PC-3 (cell line): ENCODE measurements around the gene NFKB2. TPM values are rescaled to one million over a fixed set of nuclear protein-coding genes. Genes with fewer than 3 reads are reported as not detected.

Source experiments
- ATAC-seq: fragments of 200-7000 bp; cut with Tn5 transposase; 2 replicates; pipeline ENCODE4 v1.9.1; 2020; ENCODE audit warnings: mild to moderate bottlenecking, moderate library complexity
- BruUV-seq: library from RNA; stranded (reverse); fragments of 400-500 nt; replicated peaks from 2 replicates; lab custom pipeline; 2021; lab: Mats Ljungman, UMichigan
- CTCF ChIA-PET: fragments of 300-600 bp; sonication (Branson Sonifier 250); formaldehyde crosslinking; loops from one replicate; lab custom pipeline; 2022; ENCODE audit warnings: antibody characterized with exemption; lab: Charles Lee
- POLR2A ChIA-PET: fragments of 300-600 bp; sonication (Branson Sonifier 250); formaldehyde crosslinking; loops from one replicate; lab custom pipeline; 2022; ENCODE audit warnings: antibody characterized with exemption; ENCODE audit not compliant: unreplicated experiment; lab: Charles Lee
- DNase-seq: peaks from one replicate; pipeline ENCODE4 v3.0.0-alpha.2; 2015
- H2AFZ ChIP-seq: fragments of 300-600 bp; sonication (generic); 2 replicates; pipeline ENCODE4 v1.6.0; 2016; ENCODE audit warnings: antibody characterized with exemption, low read length
- H3F3A ChIP-seq: fragments of 300-600 bp; sonication (generic); one replicate; pipeline ENCODE4 v1.6.0; 2017; ENCODE audit warnings: antibody characterized with exemption, low read length, control low read depth, mild to moderate bottlenecking; ENCODE audit not compliant: unreplicated experiment
- H3K27ac ChIP-seq: fragments of 300-600 bp; sonication (generic); 2 replicates; pipeline ENCODE4 v1.5.1; 2016; ENCODE audit warnings: mild to moderate bottlenecking, low read length
- H3K27me3 ChIP-seq: fragments of 300-600 bp; sonication (generic); 2 replicates; pipeline ENCODE4 v1.6.1; 2016; ENCODE audit warnings: low read length, mixed read lengths
- H3K36me3 ChIP-seq: fragments of 300-600 bp; sonication (generic); 2 replicates; pipeline ENCODE4 v1.6.1; 2016; ENCODE audit warnings: low read depth, mixed run types, low read length, mixed read lengths
- H3K4me1 ChIP-seq: fragments of 300-600 bp; sonication (generic); 2 replicates; pipeline ENCODE4 v1.5.1; 2016; ENCODE audit warnings: low read length; ENCODE audit not compliant: insufficient read depth
- H3K4me2 ChIP-seq: fragments of 300-600 bp; sonication (generic); 2 replicates; pipeline ENCODE4 v1.6.0; 2016; ENCODE audit warnings: low read length
- H3K4me3 ChIP-seq: fragments of 300-600 bp; sonication (generic); 2 replicates; pipeline ENCODE4 v1.5.1; 2016; ENCODE audit warnings: mild to moderate bottlenecking, low read length, mixed read lengths
- H3K79me2 ChIP-seq: fragments of 300-600 bp; sonication (generic); 2 replicates; pipeline ENCODE4 v1.6.1; 2017; ENCODE audit warnings: low read length, mixed read lengths
- H3K9ac ChIP-seq: fragments of 300-600 bp; sonication (generic); 2 replicates; pipeline ENCODE4 v1.6.0; 2016; ENCODE audit warnings: mild to moderate bottlenecking, low read length
- H3K9me2 ChIP-seq: fragments of 300-600 bp; sonication (generic); replicated peaks from 2 replicates; pipeline ENCODE4 v1.6.1; 2016; ENCODE audit warnings: mixed run types, low read length, mixed read lengths
- H3K9me3 ChIP-seq: fragments of 300-600 bp; sonication (generic); 2 replicates; pipeline ENCODE4 v1.6.1; 2016; ENCODE audit warnings: low read length, mixed read lengths
- H4K20me1 ChIP-seq: fragments of 300-600 bp; sonication (generic); 2 replicates; pipeline ENCODE4 v1.6.1; 2016; ENCODE audit warnings: low read length, mixed read lengths
- EZH2 ChIP-seq: fragments of 300-600 bp; sonication (generic); IDR thresholded peaks from one replicate; pipeline ENCODE4 v1.6.1; 2017; ENCODE audit warnings: antibody characterized with exemption, mild to moderate bottlenecking, low read length; ENCODE audit not compliant: unreplicated experiment
- EZH2phosphoT487 ChIP-seq: fragments of 300-600 bp; sonication (generic); IDR thresholded peaks from 2 replicates; pipeline ENCODE4 v1.6.1; 2018; ENCODE audit warnings: mild to moderate bottlenecking, antibody characterized with exemption, low read length, borderline replicate concordance
- intact Hi-C: fragments of 100-400 bp; cut with micrococcal nuclease; formaldehyde crosslinking; loops from 2 replicates; pipeline ENCODE4 v1.9.0; 2023
- total RNA-seq: library from RNA; depleted of rRNA; stranded (reverse); fragments of >200 nt; gene quantifications from 2 replicates; pipeline ENCODE4 v1.2.3, GENCODE V29; 2014
- TF ChIP-seq, protein P1 (sequence below): fragments of 300-600 bp; sonication (generic); conservative IDR thresholded peaks from 2 replicates; pipeline ENCODE4 v1.5.1; 2017; ENCODE audit warnings: antibody characterized with exemption, low read depth, mild to moderate bottlenecking, low read length

Gene NFKB2
- total RNA-seq, 1 experiment from 2014 or later: 45.0 TPM

DNA sequence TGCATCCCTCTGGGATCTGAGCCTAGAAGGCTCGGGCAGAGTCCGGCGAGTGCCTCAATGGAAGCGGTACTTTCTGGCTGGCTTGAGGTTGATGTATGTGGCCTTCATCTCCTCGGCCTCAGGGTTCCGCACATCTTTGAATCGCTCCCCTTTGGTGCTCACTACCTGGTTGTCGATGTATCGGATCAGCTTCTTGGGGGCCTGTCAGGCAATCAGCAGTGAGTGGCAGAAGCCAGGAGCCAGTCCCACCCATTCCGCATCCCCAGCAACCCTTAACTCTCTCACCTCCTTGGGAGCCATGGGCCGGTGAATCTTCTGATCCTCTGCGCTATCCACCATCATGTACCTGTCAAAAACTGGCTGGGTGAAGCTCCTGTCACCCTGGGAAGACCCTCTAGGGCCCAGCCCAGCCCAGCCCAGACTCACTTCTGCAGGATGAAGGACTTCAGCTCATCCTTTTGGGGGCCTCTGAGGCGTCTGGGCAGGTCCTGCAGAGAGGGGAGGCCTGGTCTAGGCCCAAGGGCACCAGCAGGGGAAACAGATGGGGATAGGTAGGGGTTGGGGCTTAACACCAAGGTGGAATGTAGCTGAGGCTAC, 28.0 kb downstream of the NFKB2 start:
- peaks cover 20% of the 10 kb centered on the region for H3K4me1 ChIP-seq
- no peak overlapping the region for H3K27ac ChIP-seq
- intact Hi-C loops: no loop called here
- no peaks in the 10 kb centered on the region for H3K9me3 ChIP-seq
- 0 out of 2 replicates have a peak, but pooled peaks cover 4% of the 10 kb centered on the region for H3K36me3 ChIP-seq
- H3F3A ChIP-seq: no peaks in the 10 kb centered on the region
- POLR2A ChIA-PET: no interaction called here
- no peaks in the 10 kb centered on the region for H4K20me1 ChIP-seq
- H3K79me2 ChIP-seq: peaks cover 11% of the 10 kb centered on the region; the same call in 1 of the 2 replicates
- H3K4me3 ChIP-seq: no peak overlapping the region
- no peaks in the 10 kb centered on the region for H3K27me3 ChIP-seq
- no peak overlapping the region for H2AFZ ChIP-seq
- H3K4me2 ChIP-seq: peak overlapping the region; percentile 92; the same call in 1 of the 2 replicates
- TF ChIP-seq, protein P1, sequence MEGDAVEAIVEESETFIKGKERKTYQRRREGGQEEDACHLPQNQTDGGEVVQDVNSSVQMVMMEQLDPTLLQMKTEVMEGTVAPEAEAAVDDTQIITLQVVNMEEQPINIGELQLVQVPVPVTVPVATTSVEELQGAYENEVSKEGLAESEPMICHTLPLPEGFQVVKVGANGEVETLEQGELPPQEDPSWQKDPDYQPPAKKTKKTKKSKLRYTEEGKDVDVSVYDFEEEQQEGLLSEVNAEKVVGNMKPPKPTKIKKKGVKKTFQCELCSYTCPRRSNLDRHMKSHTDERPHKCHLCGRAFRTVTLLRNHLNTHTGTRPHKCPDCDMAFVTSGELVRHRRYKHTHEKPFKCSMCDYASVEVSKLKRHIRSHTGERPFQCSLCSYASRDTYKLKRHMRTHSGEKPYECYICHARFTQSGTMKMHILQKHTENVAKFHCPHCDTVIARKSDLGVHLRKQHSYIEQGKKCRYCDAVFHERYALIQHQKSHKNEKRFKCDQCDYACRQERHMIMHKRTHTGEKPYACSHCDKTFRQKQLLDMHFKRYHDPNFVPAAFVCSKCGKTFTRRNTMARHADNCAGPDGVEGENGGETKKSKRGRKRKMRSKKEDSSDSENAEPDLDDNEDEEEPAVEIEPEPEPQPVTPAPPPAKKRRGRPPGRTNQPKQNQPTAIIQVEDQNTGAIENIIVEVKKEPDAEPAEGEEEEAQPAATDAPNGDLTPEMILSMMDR: no peak
- TF ChIP-seq EZH2phosphoT487: no peak
- no peak for TF ChIP-seq EZH2
- DNase-seq (no peak), ATAC-seq (no peak)
- H3K9me2 ChIP-seq: no peaks in the 10 kb centered on the region
- no peak overlapping the region for H3K9ac ChIP-seq
- CTCF ChIA-PET: interaction anchor here (0.6 kb wide), 1 partner anchor 1028 kb away, joined by 4 read pairs; no protein-coding TSS in a partner anchor
- TSS peak; percentile 11 for BruUV-seq

DNA sequence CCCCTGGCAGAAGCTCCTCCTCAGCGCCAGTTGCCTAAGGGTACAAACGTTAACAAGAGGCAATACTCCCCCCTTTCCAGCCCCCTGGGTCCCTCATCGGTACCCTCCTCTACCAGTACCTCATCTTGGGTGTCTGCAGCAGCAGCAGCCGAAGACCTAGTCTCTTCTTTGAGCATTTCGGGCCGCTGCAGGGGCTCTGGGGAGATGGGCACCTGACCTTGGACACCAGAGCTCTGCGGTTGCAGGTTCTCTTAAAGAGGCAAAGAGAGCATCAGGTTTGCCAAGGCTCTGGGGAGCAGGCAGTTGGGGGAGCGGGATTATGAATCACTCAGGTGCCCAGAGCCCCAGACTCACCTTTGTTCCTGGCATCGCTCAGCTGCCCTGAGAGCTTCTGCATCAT, 28.6 kb downstream of the NFKB2 start:
- H4K20me1 ChIP-seq: no peaks in the 10 kb centered on the region
- no peaks in the 10 kb centered on the region for H3K27me3 ChIP-seq
- POLR2A ChIA-PET: no interaction called here
- intact Hi-C loops: no loop called here
- H3K36me3 ChIP-seq: 0 out of 2 replicates have a peak, but pooled peaks cover 4% of the 10 kb centered on the region
- H3K4me2 ChIP-seq: no peak overlapping the region
- peaks cover 20% of the 10 kb centered on the region for H3K4me1 ChIP-seq
- no peaks in the 10 kb centered on the region for H3K9me2 ChIP-seq
- no TSS peak for BruUV-seq
- ATAC-seq (no peak), DNase-seq (no peak)
- H3K79me2 ChIP-seq: peaks cover 11% of the 10 kb centered on the region; the same call in 1 of the 2 replicates
- H3K9ac ChIP-seq: no peak overlapping the region
- TF ChIP-seq, protein P1: no peak
- no peak for TF ChIP-seq EZH2phosphoT487
- TF ChIP-seq EZH2: no peak
- H3K4me3 ChIP-seq: no peak overlapping the region
- no peak overlapping the region for H3K27ac ChIP-seq
- no peaks in the 10 kb centered on the region for H3F3A ChIP-seq
- CTCF ChIA-PET: no interaction called here
- H2AFZ ChIP-seq: no peak overlapping the region
- no peaks in the 10 kb centered on the region for H3K9me3 ChIP-seq

DNA sequence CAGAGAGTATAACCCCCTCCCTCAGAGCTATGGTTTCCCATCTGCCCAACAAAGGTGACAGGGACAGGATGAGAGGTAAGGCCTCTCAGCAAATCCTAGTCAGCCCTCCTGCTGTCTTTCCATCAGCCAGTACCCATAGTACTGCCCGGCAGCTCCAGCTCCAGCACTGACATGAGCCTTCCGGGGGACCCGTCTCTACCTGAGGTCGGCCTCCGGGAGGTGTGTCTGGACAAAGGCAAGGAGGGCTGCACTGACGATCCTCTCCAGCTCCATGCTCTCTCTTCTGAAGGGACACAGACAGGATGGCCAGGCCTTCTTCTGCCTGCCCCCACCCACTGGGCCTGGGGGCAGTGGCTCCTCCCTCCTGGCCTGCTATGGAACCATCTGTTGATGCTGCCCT, 29.4 kb downstream of the NFKB2 start:
- Histone ChIP-seq H3F3A (no peaks in the 10 kb centered on the region), H2AFZ (no peak overlapping the region), H3K4me3 (no peak overlapping the region), H3K79me2 (peaks cover 11% of the 10 kb centered on the region; the same call in 1 of the 2 replicates), H3K9me3 (no peaks in the 10 kb centered on the region), H3K9ac (no peak overlapping the region), H3K27me3 (no peaks in the 10 kb centered on the region), H3K4me1 (peaks cover 17% of the 10 kb centered on the region), H3K9me2 (no peaks in the 10 kb centered on the region), H4K20me1 (no peaks in the 10 kb centered on the region), H3K27ac (no peak overlapping the region), H3K4me2 (no peak overlapping the region), H3K36me3 (0 out of 2 replicates have a peak, but pooled peaks cover 4% of the 10 kb centered on the region)
- CTCF ChIA-PET: no interaction called here
- DNase-seq: no peak
- no peak for ATAC-seq
- BruUV-seq: no TSS peak
- intact Hi-C loops: no loop called here
- POLR2A ChIA-PET: no interaction called here
- TF ChIP-seq EZH2phosphoT487 (no peak), EZH2 (no peak)
- TF ChIP-seq, protein P1: no peak
